Activated CD8-positive, alpha-beta T cell treated with anti-CD3 and anti-CD28 coated beads for 36 hours (primary cell): ENCODE data around the gene C2orf69. TPM values are rescaled to one million over a fixed set of nuclear protein-coding genes. Genes with fewer than 3 reads are reported as not detected.

Source experiments
- ATAC-seq: fragments of 200-7000 bp; cut with Tn5 transposase; one replicate; pipeline ENCODE4 v1.10.0; 2021; ENCODE audit warnings: mild to moderate bottlenecking, moderate library complexity
- CTCF ChIA-PET: fragments of 350-600 bp; sonication (Branson Sonifier 250); formaldehyde crosslinking; loops from one replicate; lab custom pipeline; 2021; ENCODE audit warnings: antibody characterized with exemption; lab: Charles Lee
- POLR2A ChIA-PET: fragments of 350-600 bp; sonication (Branson Sonifier 250); formaldehyde crosslinking; loops from one replicate; lab custom pipeline; 2021; ENCODE audit warnings: antibody characterized with exemption; lab: Charles Lee
- DNase-seq: peaks from one replicate; pipeline ENCODE4 v3.0.0-alpha.2; 2020
- H3K27ac Mint-ChIP-seq: one replicate; pipeline ENCODE4 v1.8.0; 2021; ENCODE audit warnings: mild to moderate bottlenecking, mixed read lengths
- H3K27me3 Mint-ChIP-seq: one replicate; pipeline ENCODE4 v1.8.0; 2021; ENCODE audit warnings: mixed read lengths
- H3K36me3 Mint-ChIP-seq: one replicate; pipeline ENCODE4 v1.8.0; 2021; ENCODE audit warnings: low read depth, mixed read lengths
- H3K4me1 Mint-ChIP-seq: one replicate; pipeline ENCODE4 v1.8.0; 2021; ENCODE audit warnings: low read depth, mixed read lengths
- H3K4me3 Mint-ChIP-seq: one replicate; pipeline ENCODE4 v1.8.0; 2021; ENCODE audit warnings: mild to moderate bottlenecking, moderate library complexity, mixed read lengths
- H3K9me3 Mint-ChIP-seq: one replicate; pipeline ENCODE4 v1.8.0; 2021; ENCODE audit warnings: mixed read lengths
- CTCF ChIP-seq: fragments of 200-600 bp; IDR thresholded peaks from one replicate; pipeline ENCODE4 v1.8.0; 2022; ENCODE audit warnings: antibody characterized with exemption, mild to moderate bottlenecking
- intact Hi-C: fragments of 100-400 bp; cut with micrococcal nuclease; formaldehyde crosslinking; loops from one replicate; pipeline ENCODE4 v1.10.0; 2022
- total RNA-seq, 2 experiments: library from RNA; stranded (reverse); gene quantifications; one replicate each; pipeline ENCODE4 v1.2.3, GENCODE V29; 2021

C2orf69 gene
- total RNA-seq, 2 experiments from 2014 or later = 15.9 to 17.0 TPM

- no peak for DNase-seq
- no peak for TF ChIP-seq CTCF
- no peaks in the 10 kb centered on the region for H3K9me3 Mint-ChIP-seq
- H3K27ac Mint-ChIP-seq = peak overlapping the region; percentile 13
- ATAC-seq = no peak
- intact Hi-C loops = loop anchor here (10.0 kb wide), 2 partner anchors 101 to 1909 kb away; no protein-coding TSS in a partner anchor
- no peaks in the 10 kb centered on the region for H3K27me3 Mint-ChIP-seq
- H3K4me1 Mint-ChIP-seq = peaks cover 21% of the 10 kb centered on the region
- H3K4me3 Mint-ChIP-seq = no peak overlapping the region
- ChIA-PET POLR2A (no interaction called here), CTCF (interaction anchor here (1.6 kb wide), 1 partner anchor 39 kb away, joined by 5 read pairs; no protein-coding TSS in a partner anchor)
- H3K36me3 Mint-ChIP-seq = peaks cover 20% of the 10 kb centered on the region
Observed at GRCh38 chr2:199946196-199946595, 35.1 kb downstream of the C2orf69 start.

GRCh38 chr2:199946836-199947235, 35.7 kb downstream of the C2orf69 start:
- CTCF ChIA-PET = interaction anchor here (0.6 to 1.6 kb wide), 2 partner anchors 39 to 257 kb away, joined by 3 to 5 read pairs; no protein-coding TSS in a partner anchor
- no peak for TF ChIP-seq CTCF
- no peak for ATAC-seq
- no peak overlapping the region for H3K27ac Mint-ChIP-seq
- H3K4me3 Mint-ChIP-seq = no peak overlapping the region
- POLR2A ChIA-PET = interaction anchor here (0.6 kb wide), 1 partner anchor 8 kb away, joined by 3 read pairs; no protein-coding TSS in a partner anchor
- intact Hi-C loops = loop anchor here (10.0 kb wide), 2 partner anchors 102 to 1908 kb away; no protein-coding TSS in a partner anchor
- no peaks in the 10 kb centered on the region for H3K9me3 Mint-ChIP-seq
- no peak for DNase-seq
- peaks cover 20% of the 10 kb centered on the region for H3K36me3 Mint-ChIP-seq
- no peaks in the 10 kb centered on the region for H3K27me3 Mint-ChIP-seq
- H3K4me1 Mint-ChIP-seq = peaks cover 23% of the 10 kb centered on the region

GRCh38 chr2:199950396-199950795, 39.3 kb downstream of the C2orf69 start:
- ChIA-PET CTCF (interaction anchor here (1.6 kb wide), 1 partner anchor 10 kb away, joined by 3 read pairs; no protein-coding TSS in a partner anchor), POLR2A (no interaction called here)
- H3K27ac Mint-ChIP-seq = peak overlapping the region; percentile 63
- H3K9me3 Mint-ChIP-seq = no peaks in the 10 kb centered on the region
- H3K4me1 Mint-ChIP-seq = peaks cover 42% of the 10 kb centered on the region
- intact Hi-C loops = no loop called here
- H3K36me3 Mint-ChIP-seq = peaks cover 21% of the 10 kb centered on the region
- no peaks in the 10 kb centered on the region for H3K27me3 Mint-ChIP-seq
- TF ChIP-seq CTCF = no peak
- ATAC-seq (no peak), DNase-seq (no peak)
- no peak overlapping the region for H3K4me3 Mint-ChIP-seq

GRCh38 chr2:199951023-199951422, 39.9 kb downstream of the C2orf69 start:
- ChIA-PET CTCF (interaction anchor here (0.6 to 1.6 kb wide), 2 partner anchors 9 to 636 kb away, joined by 3 read pairs; no protein-coding TSS in a partner anchor), POLR2A (interaction anchor here (0.6 kb wide), 1 partner anchor 9 kb away, joined by 3 read pairs; no protein-coding TSS in a partner anchor)
- no peaks in the 10 kb centered on the region for H3K9me3 Mint-ChIP-seq
- no peak for TF ChIP-seq CTCF
- H3K27me3 Mint-ChIP-seq = no peaks in the 10 kb centered on the region
- peaks cover 21% of the 10 kb centered on the region for H3K36me3 Mint-ChIP-seq
- intact Hi-C loops = no loop called here
- ATAC-seq = no peak
- no peak for DNase-seq
- H3K4me3 Mint-ChIP-seq = no peak overlapping the region
- H3K4me1 Mint-ChIP-seq = peaks cover 42% of the 10 kb centered on the region
- peak overlapping the region; percentile 73 for H3K27ac Mint-ChIP-seq

- DNase-seq (no peak), ATAC-seq (peak; percentile 50)
- peak overlapping the region; percentile 100 for H3K4me3 Mint-ChIP-seq
- intact Hi-C loops = loop anchor here (2.0 to 5.0 kb wide), 2 partner anchors 26 to 43 kb away; partner anchors contain the start of gene C2orf69
- peak overlapping the region; percentile 93 for H3K27ac Mint-ChIP-seq
- no peak for TF ChIP-seq CTCF
- H3K27me3 Mint-ChIP-seq = no peaks in the 10 kb centered on the region
- H3K4me1 Mint-ChIP-seq = peaks cover 53% of the 10 kb centered on the region
- ChIA-PET CTCF (interaction anchor here (1.3 kb wide), 1 partner anchor 14 kb away, joined by 4 read pairs; no protein-coding TSS in a partner anchor), POLR2A (interaction anchor here (0.8 to 2.2 kb wide), 4 partner anchors 8 to 21 kb away, joined by 3 to 6 read pairs (median 4); no protein-coding TSS in a partner anchor)
- H3K36me3 Mint-ChIP-seq = peaks cover 21% of the 10 kb centered on the region
- H3K9me3 Mint-ChIP-seq = no peaks in the 10 kb centered on the region
Observed at GRCh38 chr2:199955007-199955338, 43.9 kb downstream of the C2orf69 start.
